Adrenal gland (tissue), 12 donors: ENCODE results near the gene KRTAP1-3. TPM values are rescaled to one million over a fixed set of nuclear protein-coding genes. Genes with fewer than 3 reads are reported as not detected.
"Not testable (repeated sequence)": the region's sequence is repeated elsewhere in the genome, so short reads cannot be mapped to it uniquely, and the experiment has no call there.

ENCODE experiments used
- DNase-seq, 7 donors: peaks; one replicate each; pipeline ENCODE4 v3.0.0-alpha.2; 2019 to 2020
- H3K27ac ChIP-seq, 5 donors: fragments of 200-600 bp; sonication (generic) in 4 of 5; 1 replicate in 3 of 5; 2 replicates in 2 of 5; pipeline versions ENCODE4 v1.5.1 to v1.8.0; 2016 to 2020; ENCODE audit warnings: mild to moderate bottlenecking in 1 of 5
- H3K27me3 ChIP-seq: fragments of 200-600 bp; 2 replicates; pipeline ENCODE4 v1.8.0; 2021
- H3K36me3 ChIP-seq, 2 donors: fragments of 200-600 bp; replicated peaks in 1 of 2; 1 replicate in 1 of 2; 2 replicates in 1 of 2; pipeline versions ENCODE4 v1.5.1 to v1.8.0; 2018 to 2022
- H3K4me1 ChIP-seq, 2 donors: fragments of 200-600 bp; replicated peaks in 1 of 2; 1 replicate in 1 of 2; 2 replicates in 1 of 2; pipeline versions ENCODE4 v1.5.1 to v1.8.0; 2018 to 2021
- H3K4me3 ChIP-seq, 4 donors: fragments of 200-600 bp; sonication (generic) in 3 of 4; one replicate each; pipeline ENCODE4 v1.5.1; 2016 to 2018
- H3K9me3 ChIP-seq, 3 donors: fragments of 200-600 bp; sonication (generic) in 1 of 3; replicated peaks in 1 of 3; 1 replicate in 2 of 3; 2 replicates in 1 of 3; pipeline versions ENCODE4 v1.5.1 to v1.8.0; 2016 to 2021
- POLR2A ChIP-seq, 2 donors: fragments of 450-650 bp; IDR thresholded peaks; one replicate each; pipeline ENCODE4 v1.6.1; 2017; ENCODE audit warnings: antibody characterized with exemption in 2 of 2, mild to moderate bottlenecking in 2 of 2, moderate library complexity in 1 of 2
- WGBS, 4 donors: extraction: QIAGEN DNeasy Blood & Tissue Kit in 2 of 4; methylation state at CpG; one replicate each; pipeline versions ENCODE4 v1.1.5 to v1.1.7; 2013 to 2017; 5-methylcytosine and 5-hydroxymethylcytosine counted together
- intact Hi-C, 2 donors: fragments of 100-400 bp; cut with DNase I; formaldehyde crosslinking; loops; one replicate each; pipeline versions ENCODE4 v1.14.1 to v1.15.0; 2022 to 2023
- polyA plus RNA-seq, 3 donors: library from polyadenylated mRNA; stranded (reverse); fragments of 200-250 nt in 2 of 3; fragments of 350-450 nt in 1 of 3; fragmentation: Illumina TruSeq in 1 of 3; extraction: RNeasy Lipid Tissue Mini Kit (QIAGEN cat#74804) in 1 of 3; gene quantifications; one replicate each; pipeline ENCODE4 v1.2.3, GENCODE V29; 2013 to 2014
- total RNA-seq, 9 donors: library from RNA; depleted of rRNA in 4 of 9; stranded (reverse); fragments of >200 nt in 4 of 9; fragments of 120-200 nt in 1 of 9; fragmentation: NEBNext Ultra II Directional in 1 of 9; extraction: Animal tissue kit (Norgen Biotek cat#: 25700) in 1 of 9; gene quantifications; one replicate each; pipeline versions ENCODE4 v1.1.0 to v1.2.4, GENCODE V29; 2013 to 2023
- TF ChIP-seq, protein P1 (sequence below), 6 experiments: fragments of 450-650 bp in 4 of 6; fragments of 200-600 bp in 2 of 6; sonication (generic) in 1 of 6; IDR thresholded peaks; 1 replicate in 5 of 6; 2 replicates in 1 of 6; pipeline versions ENCODE4 v1.5.1 to v1.8.0; 2016 to 2021; ENCODE audit warnings: antibody characterized with exemption in 6 of 6, mild to moderate bottlenecking in 2 of 6, moderate library complexity in 1 of 6
- donor health status: healthy with polysubstance abuse.
- donor health status: Bipolar disorder and iron deficiency.
- donor health status: DM: yes; HTN: yes; CAD: no.
- donor health status: DM: no; HTN: no; CAD: no.
- donor health status: DM: no; HTN: no; CAD: no.
- donor health status: DM: yes; HTN: yes; CAD: no.

The KRTAP1-3 gene
- total and polyA plus RNA-seq, 12 donors: not detected

DNA sequence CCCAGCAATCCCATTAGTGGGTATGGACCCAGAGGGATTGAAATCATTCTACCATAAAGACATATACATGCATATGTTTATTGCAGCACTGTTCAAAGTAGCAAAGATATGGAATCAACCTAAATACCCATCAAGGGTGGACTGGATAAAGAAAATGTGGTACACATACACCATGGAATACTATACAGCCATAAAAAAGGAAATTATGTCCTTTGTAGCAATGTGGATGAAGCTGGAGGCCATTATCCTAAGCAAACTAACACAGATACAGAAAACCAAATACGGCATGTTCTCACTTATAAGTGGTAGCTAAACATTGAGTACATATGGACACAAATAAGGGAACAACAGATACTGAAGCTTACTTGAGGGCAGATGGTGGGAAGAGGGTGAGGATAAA, 22.9 kb upstream of the KRTAP1-3 start:
- intact Hi-C loops: no loop called here
- Histone ChIP-seq H3K4me1 (no peaks in the 10 kb centered on the region), H3K4me3 (no peak overlapping the region), H3K36me3 (no peaks in the 10 kb centered on the region), H3K27me3 (no peaks in the 10 kb centered on the region), H3K27ac (no peak overlapping the region), H3K9me3 (no peaks in the 10 kb centered on the region)
- no peak for DNase-seq
- TF ChIP-seq POLR2A (IDR thresholded peaks at IDR 0.05): no peak
- TF ChIP-seq, protein P1, sequence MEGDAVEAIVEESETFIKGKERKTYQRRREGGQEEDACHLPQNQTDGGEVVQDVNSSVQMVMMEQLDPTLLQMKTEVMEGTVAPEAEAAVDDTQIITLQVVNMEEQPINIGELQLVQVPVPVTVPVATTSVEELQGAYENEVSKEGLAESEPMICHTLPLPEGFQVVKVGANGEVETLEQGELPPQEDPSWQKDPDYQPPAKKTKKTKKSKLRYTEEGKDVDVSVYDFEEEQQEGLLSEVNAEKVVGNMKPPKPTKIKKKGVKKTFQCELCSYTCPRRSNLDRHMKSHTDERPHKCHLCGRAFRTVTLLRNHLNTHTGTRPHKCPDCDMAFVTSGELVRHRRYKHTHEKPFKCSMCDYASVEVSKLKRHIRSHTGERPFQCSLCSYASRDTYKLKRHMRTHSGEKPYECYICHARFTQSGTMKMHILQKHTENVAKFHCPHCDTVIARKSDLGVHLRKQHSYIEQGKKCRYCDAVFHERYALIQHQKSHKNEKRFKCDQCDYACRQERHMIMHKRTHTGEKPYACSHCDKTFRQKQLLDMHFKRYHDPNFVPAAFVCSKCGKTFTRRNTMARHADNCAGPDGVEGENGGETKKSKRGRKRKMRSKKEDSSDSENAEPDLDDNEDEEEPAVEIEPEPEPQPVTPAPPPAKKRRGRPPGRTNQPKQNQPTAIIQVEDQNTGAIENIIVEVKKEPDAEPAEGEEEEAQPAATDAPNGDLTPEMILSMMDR (IDR thresholded peaks at IDR 0.05): no peak
- 91 to 97% (median 92%) methylated on average over 1 of the region's 1 CpG for WGBS, 4 donors

GRCh38 chr17:41055130-41055529, 20.5 kb upstream of the KRTAP1-3 start, which contains the start of gene KRTAP2-2:
TSS of gene KRTAP2-2 (minus strand) at chr17:41055230. CDS start at chr17:41055211, 19 bp downstream.
- intact Hi-C loops, H3K9me3 ChIP-seq, H3K27ac ChIP-seq, H3K27me3 ChIP-seq, H3K36me3 ChIP-seq, H3K4me3 ChIP-seq, DNase-seq, H3K4me1 ChIP-seq: not testable (repeated sequence)
- 33 to 58% (median 54%) methylated on average over 1 of the region's 6 CpGs for WGBS, 4 donors

GRCh38 chr17:41054556-41054955, 19.9 kb upstream of the KRTAP1-3 start:
- H3K36me3 ChIP-seq, H3K4me1 ChIP-seq, intact Hi-C loops, H3K27ac ChIP-seq, H3K9me3 ChIP-seq, H3K4me3 ChIP-seq, H3K27me3 ChIP-seq, DNase-seq: not testable (repeated sequence)
- 68 to 97% (median 82%) methylated on average over 5 to 9 of the region's 9 CpGs for WGBS, 4 donors

DNA sequence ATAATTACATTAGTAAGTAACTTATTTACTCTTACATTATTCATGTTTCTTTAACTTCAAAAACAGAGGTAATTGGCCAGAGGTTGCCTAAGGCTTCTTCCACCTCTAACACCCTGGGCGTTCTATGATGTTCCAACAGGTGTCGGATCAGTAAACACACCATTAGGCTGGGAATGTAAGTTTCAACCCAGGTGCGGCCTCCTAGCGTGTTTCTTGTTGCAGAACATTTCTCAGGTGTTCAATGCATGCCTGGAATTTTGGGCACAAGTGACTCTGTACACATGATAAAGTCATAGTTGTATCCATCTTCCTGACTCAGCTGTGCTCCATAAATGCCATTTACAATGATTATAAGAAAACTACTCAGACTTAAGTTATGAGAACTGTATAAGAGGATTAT, 19.4 kb upstream of the KRTAP1-3 start:
- H3K27me3 ChIP-seq: no peaks in the 10 kb centered on the region
- DNase-seq: no peak
- no peaks in the 10 kb centered on the region for H3K4me1 ChIP-seq
- TF ChIP-seq, protein P1 (IDR thresholded peaks at IDR 0.05): no peak
- no peak for TF ChIP-seq POLR2A (IDR thresholded peaks at IDR 0.05)
- intact Hi-C loops: no loop called here
- H3K36me3 ChIP-seq: no peaks in the 10 kb centered on the region
- no peaks in the 10 kb centered on the region for H3K9me3 ChIP-seq
- no peak overlapping the region for H3K4me3 ChIP-seq
- no peak overlapping the region for H3K27ac ChIP-seq
- 91 to 96% (median 92%) methylated on average over 4 of the region's 4 CpGs for WGBS, 4 donors

- TF ChIP-seq, protein P1 (IDR thresholded peaks at IDR 0.05): no peak
- no peak for TF ChIP-seq POLR2A (IDR thresholded peaks at IDR 0.05)
- Histone ChIP-seq H3K27me3 (no peaks in the 10 kb centered on the region), H3K4me3 (no peak overlapping the region), H3K36me3 (no peaks in the 10 kb centered on the region), H3K9me3 (no peaks in the 10 kb centered on the region), H3K27ac (no peak overlapping the region), H3K4me1 (no peaks in the 10 kb centered on the region)
- no peak for DNase-seq
- intact Hi-C loops: no loop called here
Observed at GRCh38 chr17:41052566-41052965, 17.9 kb upstream of the KRTAP1-3 start.
